Measurements from ENCODE around the gene MKLN1.
"Not testable (repeated sequence)": the region's sequence is repeated elsewhere in the genome, so short reads cannot be mapped to it uniquely, and the experiment has no call there.

MKLN1 gene

GRCh38 chr7:131503639-131504038, 176.0 kb downstream of the MKLN1 start:
- no peak for DNase-seq

- no peak for DNase-seq
These were observed 176.7 kb downstream of the MKLN1 start for GRCh38 chr7:131504157-131504899.

GRCh38 chr7:131505037-131505620, 177.5 kb downstream of the MKLN1 start:
- not testable (repeated sequence) for DNase-seq

GRCh38 chr7:131505636-131506557, 178.2 kb downstream of the MKLN1 start:
- DNase-seq: no peak

GRCh38 chr7:131506597-131506996, 178.9 kb downstream of the MKLN1 start:
- DNase-seq: no peak

- peak in 1 of 2 experiments; percentile 15 for DNase-seq
These were observed 180.1 kb downstream of the MKLN1 start for GRCh38 chr7:131507592-131508331.

GRCh38 chr7:131508754-131509486, 181.2 kb downstream of the MKLN1 start:
- no peak for DNase-seq

- DNase-seq: no peak
These were observed 182.1 kb downstream of the MKLN1 start for GRCh38 chr7:131509781-131510180.

- DNase-seq: no peak
These were observed 183.4 kb downstream of the MKLN1 start for GRCh38 chr7:131511071-131511470.

- no peak for DNase-seq
These were observed 184.3 kb downstream of the MKLN1 start for GRCh38 chr7:131511774-131512535.

GRCh38 chr7:131513245-131514061, 185.8 kb downstream of the MKLN1 start:
- peak in 1 of 2 experiments; percentile 71 for DNase-seq

- DNase-seq: not testable (repeated sequence)
These were observed 187.8 kb downstream of the MKLN1 start for GRCh38 chr7:131515471-131515870.

GRCh38 chr7:131517218-131517923, 189.7 kb downstream of the MKLN1 start:
- DNase-seq: no peak

GRCh38 chr7:131518626-131519025, 190.9 kb downstream of the MKLN1 start:
- no peak for DNase-seq

GRCh38 chr7:131521651-131522163, 194.0 kb downstream of the MKLN1 start:
- DNase-seq: no peak

GRCh38 chr7:131522325-131522930, 194.8 kb downstream of the MKLN1 start:
- DNase-seq: no peak

GRCh38 chr7:131524115-131524514, 196.4 kb downstream of the MKLN1 start:
- no peak for DNase-seq

- DNase-seq: no peak
These were observed 197.0 kb downstream of the MKLN1 start for GRCh38 chr7:131524703-131525102.

- DNase-seq: no peak
These were observed 198.1 kb downstream of the MKLN1 start for GRCh38 chr7:131525820-131526219.

All from cerebellar nuclear complex (tissue), 1 donor.